Measurements from ENCODE around the gene URAD.

- TF ChIP-seq CTCF (IDR thresholded peaks at IDR 0.05) (no peak), POLR2A (IDR thresholded peaks at IDR 0.05) (no peak)
Measured at GRCh38 chr13:28026508-28026907, 38.0 kb upstream of the URAD start.

All from ovary (tissue), 3 donors.